Cerebellar cortex (tissue), 1 donor: ENCODE measurements around the gene MTNR1A.
"Not testable (repeated sequence)": the region's sequence is repeated elsewhere in the genome, so short reads cannot be mapped to it uniquely, and the experiment has no call there.

Experiments used
- DNase-seq: peaks from one replicate; pipeline ENCODE4 v3.0.0-alpha.2; 2015; ENCODE audit warnings: low spot score

MTNR1A gene

DNA sequence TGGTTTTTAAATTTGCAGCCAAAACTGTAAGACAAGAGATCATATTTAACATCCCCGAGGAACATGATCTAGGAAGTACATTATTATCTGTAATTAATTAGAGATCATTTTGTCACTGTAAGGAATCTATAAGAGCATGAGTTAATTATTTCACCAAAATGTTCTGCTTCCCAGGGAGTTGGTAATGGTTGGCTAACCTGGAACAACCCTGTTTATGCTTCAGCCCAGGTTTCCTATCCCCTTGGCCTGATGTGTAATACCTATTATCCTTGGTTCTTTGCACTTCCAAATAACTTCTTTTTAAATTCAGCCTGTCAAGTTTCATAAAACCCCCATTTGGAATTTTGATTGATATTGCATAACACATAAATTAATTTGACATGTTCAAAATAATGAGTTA, 6.4 kb upstream of the MTNR1A start:
- DNase-seq: no peak

DNA sequence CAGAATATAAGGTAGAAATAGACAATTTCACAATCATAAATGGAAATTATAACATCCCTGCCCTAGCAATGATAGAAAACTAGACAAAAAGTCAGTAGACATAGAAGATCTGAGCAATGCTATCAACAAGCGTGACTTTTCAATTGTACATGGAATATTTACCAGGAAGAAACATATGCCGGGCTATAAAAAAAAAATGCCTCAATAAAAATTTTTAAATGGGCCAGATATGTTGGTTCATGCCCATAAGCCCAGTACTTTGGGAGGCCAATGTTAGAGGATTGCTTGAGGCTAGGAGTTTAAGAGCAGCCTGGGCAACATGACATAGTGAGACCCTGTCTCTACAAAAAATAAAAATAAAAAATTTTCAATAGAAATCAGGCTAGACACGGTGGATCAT, 5.3 kb upstream of the MTNR1A start:
- no peak for DNase-seq

DNA sequence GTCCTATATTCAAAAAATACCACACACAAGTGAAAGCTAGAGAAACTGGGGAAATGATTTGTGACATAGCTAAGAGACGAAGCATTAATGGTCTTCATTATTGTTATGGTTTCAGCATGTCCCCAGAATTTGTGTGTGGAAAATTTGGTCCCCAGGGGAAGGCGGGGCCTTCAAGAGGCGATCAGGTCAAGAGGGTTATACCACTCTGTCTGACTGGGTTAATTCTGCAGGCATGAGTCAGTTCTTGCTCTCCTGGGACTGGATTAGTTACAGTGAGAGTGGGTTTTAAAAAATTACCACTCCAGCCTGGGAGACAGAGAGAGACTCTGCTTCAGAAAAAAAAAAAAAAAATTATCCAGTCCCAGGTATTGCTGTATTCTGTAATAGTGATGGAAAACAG, 2.1 kb upstream of the MTNR1A start:
- DNase-seq: no peak

DNA sequence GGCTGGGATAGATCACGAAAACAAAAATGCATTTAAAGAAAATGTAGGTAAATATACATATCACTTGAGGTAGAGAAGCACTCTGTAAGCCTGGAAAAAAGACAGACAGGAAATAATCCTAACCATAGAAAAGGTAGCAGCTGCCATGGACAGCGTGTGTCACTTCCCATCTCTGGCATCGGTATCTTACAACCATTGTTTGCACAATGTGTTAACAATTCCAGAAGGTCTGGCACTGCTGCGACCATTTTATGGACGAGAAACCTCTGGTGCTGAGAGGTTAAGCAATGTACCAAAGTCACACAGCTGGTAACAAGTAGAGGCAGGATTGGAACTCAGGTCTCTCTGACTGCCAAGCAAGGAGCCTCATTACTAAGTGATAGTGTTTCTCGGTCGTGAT, 1.7 kb upstream of the MTNR1A start:
- DNase-seq: no peak

GRCh38 chr4:186554539-186554913, 841 bp downstream of the MTNR1A start:
- peak; percentile 64 for DNase-seq

DNA sequence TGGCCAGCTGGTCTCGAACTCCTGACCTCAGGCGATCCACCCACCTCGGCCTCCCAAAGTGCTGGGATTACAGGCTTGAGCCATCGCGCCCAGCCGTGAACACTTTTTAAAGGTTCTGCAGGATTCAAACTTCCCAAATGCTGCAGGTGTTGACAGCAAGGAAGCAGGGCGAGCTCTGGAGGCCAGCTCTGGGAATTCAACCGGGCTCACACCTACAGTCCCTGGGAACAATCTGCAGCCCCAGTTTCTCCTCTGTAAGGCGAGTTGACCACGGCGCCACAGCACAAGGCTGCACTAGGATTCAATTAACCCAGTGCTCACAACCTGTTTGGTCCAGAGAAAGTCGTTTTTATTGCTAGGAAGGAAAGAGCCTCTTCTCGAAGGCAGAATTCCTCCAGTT, 1.6 kb downstream of the MTNR1A start:
- peak; percentile 7 for DNase-seq

GRCh38 chr4:186551849-186552248, 3.5 kb downstream of the MTNR1A start:
- DNase-seq: no peak

DNA sequence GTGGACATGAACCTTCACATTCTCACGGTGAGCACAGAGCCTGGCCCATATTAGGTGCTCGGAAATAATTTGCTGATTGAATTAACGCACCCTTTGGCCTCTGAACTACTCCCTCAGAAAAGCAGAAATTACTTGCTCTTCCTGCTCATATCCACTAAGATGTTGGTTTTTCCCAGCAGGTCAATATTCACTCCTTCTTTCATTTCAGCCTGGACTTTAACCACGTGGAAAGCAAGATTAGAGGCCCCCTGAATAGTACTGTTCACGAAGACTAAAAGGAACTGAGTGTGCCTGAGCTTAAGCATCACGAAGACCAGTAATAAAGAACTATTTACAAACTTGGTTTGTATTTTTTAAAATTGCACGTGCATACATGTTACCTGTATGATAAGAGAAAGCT, 9.9 kb downstream of the MTNR1A start:
- DNase-seq: no peak

DNA sequence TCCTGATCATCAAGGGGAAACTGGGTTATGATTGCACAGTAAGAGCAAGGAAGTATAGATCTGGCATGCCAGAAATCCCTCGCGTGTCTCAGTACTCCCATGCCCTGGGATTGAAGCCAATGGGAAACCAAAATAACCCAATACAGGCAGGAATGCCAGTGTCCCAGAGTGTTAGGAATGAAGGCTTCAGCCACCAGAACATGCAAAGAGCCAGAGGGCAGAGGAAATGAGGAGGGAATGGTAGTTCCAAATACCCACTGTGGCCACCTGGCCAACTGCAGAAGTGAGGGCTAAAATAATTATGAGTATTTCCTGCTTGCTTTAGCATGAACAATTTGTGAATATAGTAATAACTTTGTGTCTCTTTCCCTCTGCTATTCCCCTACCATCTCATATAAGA, 12.2 kb downstream of the MTNR1A start:
- peak; percentile 89 for DNase-seq

GRCh38 chr4:186541801-186542200, 13.6 kb downstream of the MTNR1A start:
- DNase-seq: no peak

GRCh38 chr4:186537843-186538521, 17.4 kb downstream of the MTNR1A start:
- DNase-seq: peak; percentile 35

DNA sequence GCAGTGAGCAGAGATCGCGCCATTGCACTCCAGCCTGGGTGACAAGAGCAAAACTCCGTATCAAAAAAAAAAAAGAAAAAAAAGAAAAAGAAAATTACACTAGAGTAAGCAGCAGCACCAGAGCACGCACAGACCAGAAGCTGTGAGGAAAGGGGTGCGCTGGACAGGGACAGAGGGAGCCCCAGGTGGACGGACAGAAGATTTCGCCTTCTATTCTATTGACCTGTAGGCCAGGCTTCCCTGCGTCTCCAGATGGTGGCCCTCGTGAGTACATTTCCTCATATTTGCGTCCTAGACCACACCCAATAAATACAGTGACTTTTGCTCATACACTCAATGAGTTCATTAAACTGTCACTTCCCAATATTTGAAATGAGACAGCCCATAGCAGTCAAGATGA, 19.1 kb downstream of the MTNR1A start:
- DNase-seq: no peak

DNA sequence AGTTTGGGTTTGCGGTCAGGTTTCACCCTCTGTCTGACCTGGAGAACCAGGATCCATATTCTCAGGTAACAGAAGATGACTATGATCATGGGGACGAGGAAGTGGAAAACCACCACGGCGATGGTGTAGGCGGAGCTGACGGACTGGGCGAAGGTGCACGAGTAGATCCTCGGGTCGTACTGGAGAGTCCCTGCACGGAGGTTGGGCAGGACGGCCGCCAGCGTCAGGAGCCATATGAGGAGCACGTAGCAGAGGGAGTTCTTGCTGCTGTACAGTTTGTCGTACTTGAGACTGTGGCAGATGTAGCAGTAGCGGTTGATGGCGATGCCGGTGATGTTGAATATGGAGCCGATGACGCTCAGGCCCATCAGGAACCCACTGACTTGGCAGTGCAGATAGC, 21.3 kb downstream of the MTNR1A start:
- no peak for DNase-seq

DNA sequence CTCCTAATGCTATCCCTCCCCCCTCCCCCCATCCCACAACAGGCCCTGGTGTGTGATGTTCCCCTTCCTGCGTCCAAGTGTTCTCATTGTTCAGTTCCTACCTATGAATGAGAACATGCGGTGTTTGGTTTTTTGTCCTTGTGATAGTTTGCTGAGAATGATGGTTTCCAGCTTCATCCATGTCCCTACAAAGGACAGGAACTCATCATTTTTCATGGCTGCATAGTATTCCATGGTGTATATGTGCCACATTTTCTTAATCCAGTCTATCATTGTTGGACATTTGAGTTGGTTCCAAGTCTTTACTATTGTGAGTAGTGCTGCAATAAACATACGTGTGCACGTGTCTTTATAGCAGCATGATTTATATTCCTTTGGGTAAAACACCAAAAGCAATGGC, 31.4 kb downstream of the MTNR1A start:
- not testable (repeated sequence) for DNase-seq

DNA sequence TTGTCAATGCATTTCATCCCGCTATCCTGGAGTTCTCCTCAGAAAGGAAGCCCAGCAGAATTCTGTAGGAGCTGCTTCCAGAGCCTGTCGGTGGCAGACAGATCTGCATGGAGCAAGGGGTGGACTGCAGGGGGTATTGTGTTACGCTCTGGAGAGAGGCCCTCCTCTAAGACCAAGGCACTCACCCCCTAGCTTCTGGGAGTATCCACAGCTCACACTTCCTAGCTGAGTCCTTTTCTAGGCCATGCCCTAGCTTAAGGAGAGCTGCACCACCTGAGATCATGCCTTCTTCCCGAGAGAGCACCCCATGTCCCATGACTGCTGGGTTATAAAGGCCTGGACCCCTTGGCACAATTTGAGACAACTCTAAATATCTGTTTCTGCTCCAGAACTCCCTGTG, 39.1 kb downstream of the MTNR1A start:
- DNase-seq: no peak

DNA sequence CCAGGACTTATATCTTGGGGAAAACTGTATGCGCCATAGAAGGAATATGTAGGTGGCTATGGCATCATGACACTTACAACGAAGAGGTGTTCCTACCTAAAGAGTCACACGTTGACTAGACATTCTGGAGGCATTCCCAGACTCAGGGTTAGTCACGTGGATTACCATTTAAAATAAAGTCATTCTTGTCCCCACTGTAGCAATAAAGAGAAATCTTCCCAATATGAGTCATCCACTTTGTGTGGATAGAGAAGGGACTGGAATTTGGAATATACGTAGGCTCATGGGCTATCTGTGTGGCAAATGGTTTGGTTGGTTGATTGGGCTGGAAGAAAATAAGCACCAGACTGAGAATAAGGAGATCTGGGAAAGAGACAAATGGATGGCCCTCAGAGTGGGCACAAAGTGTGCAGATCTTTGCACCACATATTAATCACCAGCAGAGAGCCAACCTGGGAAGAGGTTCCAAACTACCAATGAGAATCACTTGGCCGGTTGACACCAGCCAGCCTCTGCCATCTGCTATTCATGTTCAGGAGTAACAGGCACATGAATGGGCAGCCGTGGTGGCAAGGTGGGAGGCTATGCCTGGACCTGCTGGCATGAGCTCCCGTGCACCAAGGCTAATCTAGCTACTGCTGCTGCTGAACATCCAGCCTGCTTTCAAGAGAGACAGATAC, 41.0 kb downstream of the MTNR1A start:
- peak; percentile 90 for DNase-seq

- DNase-seq: not testable (repeated sequence)
These were observed 50.6 kb downstream of the MTNR1A start for GRCh38 chr4:186504771-186505170.

GRCh38 chr4:186502231-186502630, 53.1 kb downstream of the MTNR1A start:
- DNase-seq: no peak

DNA sequence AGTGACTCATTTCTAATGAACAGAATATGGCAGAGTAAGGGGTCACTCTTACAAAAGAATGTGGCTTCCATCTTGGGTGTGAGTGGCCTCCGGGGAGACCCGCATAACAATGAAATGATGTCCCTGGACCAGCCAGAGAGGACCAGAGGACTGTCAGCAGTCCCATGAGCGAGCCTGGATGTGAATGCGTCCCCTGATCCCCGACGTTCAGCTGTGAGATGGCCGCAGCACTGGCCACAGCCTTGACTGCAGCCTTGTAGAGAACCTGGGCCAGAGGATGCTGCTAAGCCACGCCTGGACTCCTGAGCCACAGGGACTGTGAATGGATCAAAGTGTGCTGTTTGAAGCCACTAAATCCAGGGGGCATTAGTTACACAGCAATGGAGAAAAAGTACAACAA, 53.8 kb downstream of the MTNR1A start:
- no peak for DNase-seq

- no peak for DNase-seq
These were observed 54.6 kb downstream of the MTNR1A start for GRCh38 chr4:186500721-186501304.

DNA sequence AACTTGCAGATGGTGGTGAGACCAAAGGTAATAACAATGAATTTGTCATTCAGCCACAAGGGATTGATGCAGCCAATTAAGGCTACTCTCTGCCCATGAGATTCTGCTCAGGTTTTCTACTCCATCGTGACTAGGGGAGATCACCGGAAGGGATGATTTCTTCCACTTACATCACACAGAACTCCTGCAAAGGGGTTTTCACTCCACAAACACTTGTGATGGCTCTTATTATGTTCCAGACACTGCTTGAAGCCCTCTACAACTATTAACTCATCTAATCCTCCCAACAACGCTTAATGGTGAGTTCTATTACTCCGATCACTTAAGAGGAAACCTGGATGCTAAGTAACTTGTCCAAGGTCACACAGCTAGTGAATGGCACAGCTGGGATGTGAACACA, 55.9 kb downstream of the MTNR1A start:
- no peak for DNase-seq

GRCh38 chr4:186497043-186497442, 58.3 kb downstream of the MTNR1A start:
- DNase-seq: no peak

DNA sequence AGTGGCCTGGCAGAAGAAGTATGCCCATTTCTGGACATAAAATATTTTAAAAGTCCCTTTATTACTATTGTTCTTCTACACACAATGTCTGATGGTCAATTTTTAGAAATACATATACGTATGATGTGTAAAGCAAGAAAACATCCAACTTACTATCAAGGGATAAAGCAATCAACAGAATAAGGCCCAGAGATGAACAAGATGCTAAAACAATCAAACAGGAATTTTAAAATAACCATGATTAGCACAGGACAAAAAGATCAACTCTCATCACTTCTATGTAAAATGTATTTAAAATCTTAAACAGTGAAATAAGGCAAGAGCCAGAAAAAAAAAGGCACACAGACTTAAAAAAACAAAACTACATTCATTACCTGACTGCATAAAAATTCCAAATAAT, 60.9 kb downstream of the MTNR1A start:
- DNase-seq: no peak

DNA sequence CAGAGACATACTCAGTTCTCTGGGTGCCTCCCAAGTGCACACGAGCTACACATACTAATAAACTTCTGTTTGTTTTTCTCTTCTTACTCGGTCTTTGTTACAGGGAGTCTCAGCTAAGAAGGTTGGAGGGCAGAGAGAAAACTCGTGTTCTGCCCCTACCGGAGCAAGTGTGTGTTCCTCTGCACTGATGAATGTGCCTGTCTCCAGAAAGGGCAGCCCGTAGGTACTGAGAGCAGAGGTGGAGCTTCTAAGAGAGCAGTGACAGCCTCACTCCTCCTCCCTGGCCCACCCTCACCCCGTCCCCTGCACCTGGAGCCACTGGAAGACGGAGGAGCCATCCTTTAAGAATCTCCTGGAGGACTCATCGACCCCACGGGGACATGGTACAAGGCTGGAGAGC, 67.6 kb downstream of the MTNR1A start:
- no peak for DNase-seq
